Effector memory CD4-positive, alpha-beta T cell (primary cell): ENCODE data around the gene ZNF263.
A peak's percentile ranks its signal among the peaks of the same experiment; 100 is the strongest.
"Not testable (repeated sequence)": the region's sequence is repeated elsewhere in the genome, so short reads cannot be mapped to it uniquely, and the experiment has no call there.

Source experiments
- DNase-seq, 3 donors: peaks; one replicate each; pipeline ENCODE4 v3.0.0-alpha.2; 2020
- H3K27ac ChIP-seq: 2 replicates; pipeline ENCODE4 v1.7.0; 2013; ENCODE audit warnings: mild to moderate bottlenecking, low read length, moderate library complexity; ENCODE audit not compliant: insufficient read depth, poor library complexity, severe bottlenecking
- H3K27me3 ChIP-seq: replicated peaks from 2 replicates; pipeline ENCODE4 v1.7.0; 2013; ENCODE audit warnings: mild to moderate bottlenecking, low read length; ENCODE audit not compliant: insufficient read depth, control insufficient read depth, poor library complexity, severe bottlenecking
- H3K36me3 ChIP-seq: 2 replicates; pipeline ENCODE4 v1.7.0; 2013; ENCODE audit warnings: mild to moderate bottlenecking, low read length, moderate library complexity; ENCODE audit not compliant: control insufficient read depth, insufficient read depth
- H3K4me1 ChIP-seq: 2 replicates; pipeline ENCODE4 v1.7.0; 2013; ENCODE audit warnings: low read length, mild to moderate bottlenecking; ENCODE audit not compliant: control insufficient read depth, insufficient read depth, poor library complexity, severe bottlenecking
- H3K4me3 ChIP-seq: 2 replicates; pipeline ENCODE4 v1.7.0; 2013; ENCODE audit warnings: low read length, low read depth, mild to moderate bottlenecking; ENCODE audit not compliant: insufficient read depth, poor library complexity, severe bottlenecking
- H3K9me3 ChIP-seq: 2 replicates; pipeline ENCODE4 v1.7.0; 2013; ENCODE audit warnings: mild to moderate bottlenecking, low read length, moderate library complexity; ENCODE audit not compliant: control insufficient read depth

ZNF263 gene

GRCh38 chr16:3264137-3265036 lies 18.9 kb upstream of the ZNF263 start:
- Histone ChIP-seq H3K9me3 (no peaks in the 10 kb centered on the region), H3K4me1 (peaks cover 13% of the 10 kb centered on the region), H3K27me3 (no peaks in the 10 kb centered on the region), H3K36me3 (peaks cover 4% of the 10 kb centered on the region), H3K27ac (peak overlapping the region; percentile 95), H3K4me3 (peak overlapping the region; percentile 85)
- peak; percentile 88 to 93 (median 91) for DNase-seq

- Histone ChIP-seq H3K4me3 (no peak overlapping the region), H3K27ac (no peak overlapping the region), H3K36me3 (peaks cover 4% of the 10 kb centered on the region), H3K4me1 (peaks cover 13% of the 10 kb centered on the region), H3K9me3 (no peaks in the 10 kb centered on the region), H3K27me3 (no peaks in the 10 kb centered on the region)
- DNase-seq = no peak
Measured at GRCh38 chr16:3266873-3267537, 16.3 kb upstream of the ZNF263 start.

GRCh38 chr16:3268294-3268693 lies 15.0 kb upstream of the ZNF263 start:
- Histone ChIP-seq H3K36me3 (peaks cover 4% of the 10 kb centered on the region), H3K27me3 (no peaks in the 10 kb centered on the region), H3K4me3 (no peak overlapping the region), H3K9me3 (no peaks in the 10 kb centered on the region), H3K4me1 (peaks cover 7% of the 10 kb centered on the region), H3K27ac (no peak overlapping the region)
- no peak for DNase-seq

- H3K36me3 ChIP-seq, H3K27me3 ChIP-seq, H3K4me1 ChIP-seq, H3K27ac ChIP-seq, H3K4me3 ChIP-seq, H3K9me3 ChIP-seq, DNase-seq: not testable (repeated sequence)
Measured at GRCh38 chr16:3270718-3271117, 12.6 kb upstream of the ZNF263 start.

- H3K27me3 ChIP-seq, DNase-seq, H3K36me3 ChIP-seq, H3K4me1 ChIP-seq, H3K27ac ChIP-seq, H3K4me3 ChIP-seq, H3K9me3 ChIP-seq: not testable (repeated sequence)
Measured at GRCh38 chr16:3271281-3271680, 12.0 kb upstream of the ZNF263 start.

- Histone ChIP-seq H3K4me3 (no peak overlapping the region), H3K9me3 (no peaks in the 10 kb centered on the region), H3K36me3 (no peaks in the 10 kb centered on the region), H3K27me3 (no peaks in the 10 kb centered on the region), H3K4me1 (no peaks in the 10 kb centered on the region), H3K27ac (no peak overlapping the region)
- no peak for DNase-seq
Measured at GRCh38 chr16:3274490-3274889, 8.8 kb upstream of the ZNF263 start.

- H3K27ac ChIP-seq = no peak overlapping the region
- no peak for DNase-seq
- H3K27me3 ChIP-seq = no peaks in the 10 kb centered on the region
Measured at GRCh38 chr16:3274947-3275346, 8.3 kb upstream of the ZNF263 start.

GRCh38 chr16:3276679-3277078 lies 6.6 kb upstream of the ZNF263 start:
- H3K36me3 ChIP-seq = no peaks in the 10 kb centered on the region
- no peak overlapping the region for H3K4me3 ChIP-seq
- no peaks in the 10 kb centered on the region for H3K4me1 ChIP-seq
- no peaks in the 10 kb centered on the region for H3K27me3 ChIP-seq
- H3K9me3 ChIP-seq = no peaks in the 10 kb centered on the region
- no peak overlapping the region for H3K27ac ChIP-seq
- no peak for DNase-seq

More at GRCh38 chr16:3274947-3275346, 8.3 kb upstream of the ZNF263 start:
- no peak overlapping the region for H3K4me3 ChIP-seq
- no peaks in the 10 kb centered on the region for H3K36me3 ChIP-seq
- H3K4me1 ChIP-seq = no peaks in the 10 kb centered on the region
- no peaks in the 10 kb centered on the region for H3K9me3 ChIP-seq

- H3K4me1 ChIP-seq = peaks cover 20% of the 10 kb centered on the region
- DNase-seq = no peak
- no peaks in the 10 kb centered on the region for H3K9me3 ChIP-seq
- H3K27ac ChIP-seq = no peak overlapping the region
- H3K4me3 ChIP-seq = no peak overlapping the region
- no peaks in the 10 kb centered on the region for H3K27me3 ChIP-seq
- H3K36me3 ChIP-seq = peaks cover 10% of the 10 kb centered on the region
Measured at GRCh38 chr16:3281222-3281820, 2.0 kb upstream of the ZNF263 start.
